GM12878 (cell line): ENCODE results near the gene HAUS1.

Experiments
- BACH1 ChIP-seq: fragments of 450-650 bp; IDR thresholded peaks from 2 replicates; pipeline ENCODE4 v1.6.1; 2017; ENCODE audit warnings: mild to moderate bottlenecking, borderline replicate concordance
- BCL11A ChIP-seq: IDR thresholded peaks from 2 replicates; pipeline ENCODE4 v1.6.1; 2011; ENCODE audit warnings: low read depth, low read length
- EP300 ChIP-seq, 2 experiments: fragments of 150-350 bp in 1 of 2; IDR thresholded peaks; 2 replicates each; pipeline ENCODE4 v1.6.1; 2011 to 2012; ENCODE audit warnings: low read depth in 2 of 2, low read length in 2 of 2, borderline replicate concordance in 1 of 2, improper control_type of control experiment in 1 of 2, inconsistent platforms in 1 of 2; ENCODE audit not compliant: control insufficient read depth in 1 of 2
- KAT2A ChIP-seq: conservative IDR thresholded peaks from 2 replicates; pipeline ENCODE4 v1.6.1; 2011; ENCODE audit warnings: low read depth, low read length; ENCODE audit not compliant: control insufficient read depth
- POLR2AphosphoS5 ChIP-seq: IDR thresholded peaks from 2 replicates; pipeline ENCODE4 v1.6.1; 2011; ENCODE audit warnings: mild to moderate bottlenecking, low read length, inconsistent platforms
- ZBTB33 ChIP-seq: fragments of 450-650 bp; IDR thresholded peaks from 2 replicates; pipeline ENCODE4 v1.6.1; 2017; ENCODE audit warnings: mild to moderate bottlenecking
- TF ChIP-seq, protein P1 (sequence below), 3 experiments: IDR thresholded peaks in 2 of 3; conservative IDR thresholded peaks in 1 of 3; 2 replicates each; pipeline ENCODE4 v1.5.1; 2011; ENCODE audit warnings: low read depth in 3 of 3, low read length in 3 of 3, mild to moderate bottlenecking in 3 of 3, control low read depth in 2 of 3, moderate library complexity in 2 of 3, inconsistent platforms in 1 of 3, mixed read lengths in 1 of 3; ENCODE audit not compliant: control insufficient read depth in 2 of 3, insufficient read depth in 1 of 3; ENCODE audit errors: extremely low read depth in 1 of 3
- TF ChIP-seq, protein P2 (sequence below): fragments of 450-650 bp; formaldehyde crosslinking; IDR thresholded peaks from 2 replicates; pipeline ENCODE4 v1.5.0; 2022; ENCODE audit warnings: mild to moderate bottlenecking, missing genetic modification characterization

DNA sequence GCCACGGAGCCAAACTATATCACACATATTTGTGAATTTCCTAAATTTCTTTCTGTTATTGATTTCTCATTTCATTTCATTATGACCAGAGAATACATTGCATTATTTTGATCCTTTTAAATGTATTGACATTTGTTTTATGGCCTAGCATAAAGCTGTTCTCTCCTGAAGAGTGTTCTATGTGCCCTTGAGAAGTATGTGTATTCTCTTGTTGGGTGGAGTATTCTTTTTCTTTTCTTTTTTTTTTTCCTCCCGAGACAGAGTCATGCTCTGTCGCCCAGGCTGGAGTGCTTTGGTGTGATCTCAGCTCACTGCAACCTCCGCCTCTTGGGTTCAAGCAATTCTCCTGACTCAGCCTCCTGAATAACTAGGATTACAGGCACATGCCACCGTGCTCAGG lies 5.2 kb downstream of the HAUS1 start:
- TF ChIP-seq, protein P1, sequence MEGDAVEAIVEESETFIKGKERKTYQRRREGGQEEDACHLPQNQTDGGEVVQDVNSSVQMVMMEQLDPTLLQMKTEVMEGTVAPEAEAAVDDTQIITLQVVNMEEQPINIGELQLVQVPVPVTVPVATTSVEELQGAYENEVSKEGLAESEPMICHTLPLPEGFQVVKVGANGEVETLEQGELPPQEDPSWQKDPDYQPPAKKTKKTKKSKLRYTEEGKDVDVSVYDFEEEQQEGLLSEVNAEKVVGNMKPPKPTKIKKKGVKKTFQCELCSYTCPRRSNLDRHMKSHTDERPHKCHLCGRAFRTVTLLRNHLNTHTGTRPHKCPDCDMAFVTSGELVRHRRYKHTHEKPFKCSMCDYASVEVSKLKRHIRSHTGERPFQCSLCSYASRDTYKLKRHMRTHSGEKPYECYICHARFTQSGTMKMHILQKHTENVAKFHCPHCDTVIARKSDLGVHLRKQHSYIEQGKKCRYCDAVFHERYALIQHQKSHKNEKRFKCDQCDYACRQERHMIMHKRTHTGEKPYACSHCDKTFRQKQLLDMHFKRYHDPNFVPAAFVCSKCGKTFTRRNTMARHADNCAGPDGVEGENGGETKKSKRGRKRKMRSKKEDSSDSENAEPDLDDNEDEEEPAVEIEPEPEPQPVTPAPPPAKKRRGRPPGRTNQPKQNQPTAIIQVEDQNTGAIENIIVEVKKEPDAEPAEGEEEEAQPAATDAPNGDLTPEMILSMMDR (IDR thresholded peaks at IDR 0.05 in 2 of 3, conservative IDR thresholded peaks at IDR 0.05 in 1 of 3; ENCODE audit: control insufficient read depth in 2 of 3, extremely low read depth in 1 of 3, insufficient read depth in 1 of 3, low read depth in 3 of 3, low read length in 3 of 3): no peak
- TF ChIP-seq, protein P2, sequence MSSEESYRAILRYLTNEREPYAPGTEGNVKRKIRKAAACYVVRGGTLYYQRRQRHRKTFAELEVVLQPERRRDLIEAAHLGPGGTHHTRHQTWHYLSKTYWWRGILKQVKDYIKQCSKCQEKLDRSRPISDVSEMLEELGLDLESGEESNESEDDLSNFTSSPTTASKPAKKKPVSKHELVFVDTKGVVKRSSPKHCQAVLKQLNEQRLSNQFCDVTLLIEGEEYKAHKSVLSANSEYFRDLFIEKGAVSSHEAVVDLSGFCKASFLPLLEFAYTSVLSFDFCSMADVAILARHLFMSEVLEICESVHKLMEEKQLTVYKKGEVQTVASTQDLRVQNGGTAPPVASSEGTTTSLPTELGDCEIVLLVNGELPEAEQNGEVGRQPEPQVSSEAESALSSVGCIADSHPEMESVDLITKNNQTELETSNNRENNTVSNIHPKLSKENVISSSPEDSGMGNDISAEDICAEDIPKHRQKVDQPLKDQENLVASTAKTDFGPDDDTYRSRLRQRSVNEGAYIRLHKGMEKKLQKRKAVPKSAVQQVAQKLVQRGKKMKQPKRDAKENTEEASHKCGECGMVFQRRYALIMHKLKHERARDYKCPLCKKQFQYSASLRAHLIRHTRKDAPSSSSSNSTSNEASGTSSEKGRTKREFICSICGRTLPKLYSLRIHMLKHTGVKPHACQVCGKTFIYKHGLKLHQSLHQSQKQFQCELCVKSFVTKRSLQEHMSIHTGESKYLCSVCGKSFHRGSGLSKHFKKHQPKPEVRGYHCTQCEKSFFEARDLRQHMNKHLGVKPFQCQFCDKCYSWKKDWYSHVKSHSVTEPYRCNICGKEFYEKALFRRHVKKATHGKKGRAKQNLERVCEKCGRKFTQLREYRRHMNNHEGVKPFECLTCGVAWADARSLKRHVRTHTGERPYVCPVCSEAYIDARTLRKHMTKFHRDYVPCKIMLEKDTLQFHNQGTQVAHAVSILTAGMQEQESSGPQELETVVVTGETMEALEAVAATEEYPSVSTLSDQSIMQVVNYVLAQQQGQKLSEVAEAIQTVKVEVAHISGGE: no peak
- TF ChIP-seq BACH1 (no peak), BCL11A (no peak), EP300 (IDR thresholded peaks at IDR 0.05; ENCODE audit: borderline replicate concordance in 1 of 2, control insufficient read depth in 1 of 2, low read depth in 2 of 2, low read length in 2 of 2) (no peak), ZBTB33 (no peak), KAT2A (no peak), POLR2AphosphoS5 (no peak)
